IMR-90 (cell line): Measurements from ENCODE around the gene ZFAND2A.

ENCODE experiments used
- BHLHE40 ChIP-seq: fragments of 150-350 bp; IDR thresholded peaks from 2 replicates; pipeline ENCODE4 v1.6.1; 2016; ENCODE audit warnings: mild to moderate bottlenecking, low read depth, low read length
- CEBPB ChIP-seq: IDR thresholded peaks from 2 replicates; pipeline ENCODE4 v1.6.1; 2012; ENCODE audit warnings: low read depth, low read length, improper control_type of control experiment
- CHD1 ChIP-seq: IDR thresholded peaks from 2 replicates; pipeline ENCODE4 v1.6.1; 2012; ENCODE audit warnings: low read depth, low read length, improper control_type of control experiment
- MAZ ChIP-seq: IDR thresholded peaks from 2 replicates; pipeline ENCODE4 v1.6.1; 2012; ENCODE audit warnings: low read depth, mild to moderate bottlenecking, low read length, improper control_type of control experiment, moderate library complexity, borderline replicate concordance
- MXI1 ChIP-seq: IDR thresholded peaks from 2 replicates; pipeline ENCODE4 v1.6.1; 2012; ENCODE audit warnings: low read depth, mild to moderate bottlenecking, low read length, moderate library complexity, borderline replicate concordance
- POLR2A ChIP-seq: IDR thresholded peaks from 2 replicates; pipeline ENCODE4 v1.6.1; 2012; ENCODE audit warnings: mild to moderate bottlenecking, low read depth, low read length
- RAD21 ChIP-seq: IDR thresholded peaks from 2 replicates; pipeline ENCODE4 v1.6.1; 2012; ENCODE audit warnings: low read length, improper control_type of control experiment
- RFX5 ChIP-seq: IDR thresholded peaks from 2 replicates; pipeline ENCODE4 v1.8.0; 2012; ENCODE audit warnings: low read depth, mild to moderate bottlenecking, low read length, moderate library complexity
- SMC3 ChIP-seq: fragments of 150-350 bp; IDR thresholded peaks from 2 replicates; pipeline ENCODE4 v1.6.1; 2016; ENCODE audit warnings: low read depth, mild to moderate bottlenecking, antibody characterized with exemption, low read length, moderate library complexity
- TF ChIP-seq, protein P1 (sequence below): conservative IDR thresholded peaks from 2 replicates; pipeline ENCODE4 v1.5.1; 2012; ENCODE audit warnings: mild to moderate bottlenecking, low read depth, low read length, improper control_type of control experiment
- TF ChIP-seq, protein P2 (sequence below): fragments of 150-350 bp; IDR thresholded peaks from 2 replicates; pipeline ENCODE4 v1.6.1; 2016; ENCODE audit warnings: low read depth, mild to moderate bottlenecking, low read length, moderate library complexity, borderline replicate concordance
- TF ChIP-seq, protein P3 (sequence below): fragments of 150-350 bp; IDR thresholded peaks from 2 replicates; pipeline ENCODE4 v1.6.1; 2017; ENCODE audit warnings: mild to moderate bottlenecking, antibody characterized with exemption, low read length, low read depth

DNA sequence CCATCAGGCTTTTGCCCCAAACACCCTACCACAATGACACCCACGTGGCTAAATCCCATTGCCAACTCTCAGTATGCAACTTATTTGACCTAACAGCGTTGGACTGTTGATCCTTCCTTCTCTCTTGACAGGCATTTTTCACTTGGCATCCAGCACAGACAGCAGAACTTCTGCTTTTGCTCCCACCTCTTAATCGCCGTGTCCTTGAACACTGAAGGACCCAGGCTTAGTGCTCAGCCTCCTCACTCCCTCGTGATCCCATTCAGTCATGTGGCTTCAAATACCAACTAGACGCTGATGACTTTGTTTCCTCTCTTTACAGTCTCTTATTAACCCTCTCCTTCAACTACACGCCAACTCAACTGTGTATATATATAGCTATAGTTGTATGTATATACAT is 25.0 kb downstream of the ZFAND2A start:
- no peak for TF ChIP-seq POLR2A
- TF ChIP-seq, protein P1, sequence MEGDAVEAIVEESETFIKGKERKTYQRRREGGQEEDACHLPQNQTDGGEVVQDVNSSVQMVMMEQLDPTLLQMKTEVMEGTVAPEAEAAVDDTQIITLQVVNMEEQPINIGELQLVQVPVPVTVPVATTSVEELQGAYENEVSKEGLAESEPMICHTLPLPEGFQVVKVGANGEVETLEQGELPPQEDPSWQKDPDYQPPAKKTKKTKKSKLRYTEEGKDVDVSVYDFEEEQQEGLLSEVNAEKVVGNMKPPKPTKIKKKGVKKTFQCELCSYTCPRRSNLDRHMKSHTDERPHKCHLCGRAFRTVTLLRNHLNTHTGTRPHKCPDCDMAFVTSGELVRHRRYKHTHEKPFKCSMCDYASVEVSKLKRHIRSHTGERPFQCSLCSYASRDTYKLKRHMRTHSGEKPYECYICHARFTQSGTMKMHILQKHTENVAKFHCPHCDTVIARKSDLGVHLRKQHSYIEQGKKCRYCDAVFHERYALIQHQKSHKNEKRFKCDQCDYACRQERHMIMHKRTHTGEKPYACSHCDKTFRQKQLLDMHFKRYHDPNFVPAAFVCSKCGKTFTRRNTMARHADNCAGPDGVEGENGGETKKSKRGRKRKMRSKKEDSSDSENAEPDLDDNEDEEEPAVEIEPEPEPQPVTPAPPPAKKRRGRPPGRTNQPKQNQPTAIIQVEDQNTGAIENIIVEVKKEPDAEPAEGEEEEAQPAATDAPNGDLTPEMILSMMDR = no peak
- no peak for TF ChIP-seq RFX5
- no peak for TF ChIP-seq BHLHE40
- TF ChIP-seq MXI1 = no peak
- TF ChIP-seq, protein P2, sequence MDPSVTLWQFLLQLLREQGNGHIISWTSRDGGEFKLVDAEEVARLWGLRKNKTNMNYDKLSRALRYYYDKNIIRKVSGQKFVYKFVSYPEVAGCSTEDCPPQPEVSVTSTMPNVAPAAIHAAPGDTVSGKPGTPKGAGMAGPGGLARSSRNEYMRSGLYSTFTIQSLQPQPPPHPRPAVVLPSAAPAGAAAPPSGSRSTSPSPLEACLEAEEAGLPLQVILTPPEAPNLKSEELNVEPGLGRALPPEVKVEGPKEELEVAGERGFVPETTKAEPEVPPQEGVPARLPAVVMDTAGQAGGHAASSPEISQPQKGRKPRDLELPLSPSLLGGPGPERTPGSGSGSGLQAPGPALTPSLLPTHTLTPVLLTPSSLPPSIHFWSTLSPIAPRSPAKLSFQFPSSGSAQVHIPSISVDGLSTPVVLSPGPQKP = no peak
- TF ChIP-seq CEBPB = no peak
- no peak for TF ChIP-seq MAZ
- no peak for TF ChIP-seq RAD21
- no peak for TF ChIP-seq CHD1
- TF ChIP-seq, protein P3, sequence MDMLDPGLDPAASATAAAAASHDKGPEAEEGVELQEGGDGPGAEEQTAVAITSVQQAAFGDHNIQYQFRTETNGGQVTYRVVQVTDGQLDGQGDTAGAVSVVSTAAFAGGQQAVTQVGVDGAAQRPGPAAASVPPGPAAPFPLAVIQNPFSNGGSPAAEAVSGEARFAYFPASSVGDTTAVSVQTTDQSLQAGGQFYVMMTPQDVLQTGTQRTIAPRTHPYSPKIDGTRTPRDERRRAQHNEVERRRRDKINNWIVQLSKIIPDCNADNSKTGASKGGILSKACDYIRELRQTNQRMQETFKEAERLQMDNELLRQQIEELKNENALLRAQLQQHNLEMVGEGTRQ = no peak
- TF ChIP-seq SMC3 = no peak
